ENCODE data around the gene LTB. TPM values are rescaled to one million over a fixed set of nuclear protein-coding genes. Genes with fewer than 3 reads are reported as not detected.
"Not testable (repeated sequence)": the region's sequence is repeated elsewhere in the genome, so short reads cannot be mapped to it uniquely, and the experiment has no call there.

The LTB gene
- total and polyA plus RNA-seq, 5 donors: 0.59 to 1.5 (median 0.61) TPM; not detected in 1

- peaks cover 18% of the 10 kb centered on the region for H3K4me1 ChIP-seq (ENCODE audit: control insufficient read depth, insufficient read depth, low read length)
- no peak overlapping the region for H3K4me3 ChIP-seq (ENCODE audit: low read length)
- WGBS: 51% methylated on average over 4 of the region's 4 CpGs
- intact Hi-C loops (cut with DNase I): no loop called here
- no peaks in the 10 kb centered on the region for H3K27me3 ChIP-seq (ENCODE audit: control insufficient read depth, insufficient read depth)
- no peak for ATAC-seq
- H3K9me3 ChIP-seq (ENCODE audit: control insufficient read depth, low read length): no peaks in the 10 kb centered on the region
- H3K27ac ChIP-seq (ENCODE audit: low read length): peak overlapping the region; percentile 50
- DNase-seq: no peak
Measured at GRCh38 chr6:31559606-31559957, 22.6 kb downstream of the LTB start.

- H3K27ac ChIP-seq (ENCODE audit: low read length): peak overlapping the region; percentile 55
- 72% methylated on average over 14 of the region's 14 CpGs for WGBS
- intact Hi-C loops (cut with DNase I): no loop called here
- no peaks in the 10 kb centered on the region for H3K27me3 ChIP-seq (ENCODE audit: control insufficient read depth, insufficient read depth)
- H3K4me1 ChIP-seq (ENCODE audit: control insufficient read depth, insufficient read depth, low read length): peaks cover 18% of the 10 kb centered on the region
- peak; percentile 22 to 40 for ATAC-seq
- peak in 2 of 3 donors; percentile 64 to 72 for DNase-seq
- H3K9me3 ChIP-seq (ENCODE audit: control insufficient read depth, low read length): no peaks in the 10 kb centered on the region
- no peak overlapping the region for H3K4me3 ChIP-seq (ENCODE audit: low read length)
Measured at GRCh38 chr6:31558631-31559500, 23.4 kb downstream of the LTB start.

- Histone ChIP-seq H3K27ac (ENCODE audit: low read length) (peak overlapping the region; percentile 55), H3K4me1 (ENCODE audit: control insufficient read depth, insufficient read depth, low read length) (peaks cover 18% of the 10 kb centered on the region), H3K27me3 (ENCODE audit: control insufficient read depth, insufficient read depth) (no peaks in the 10 kb centered on the region), H3K9me3 (ENCODE audit: control insufficient read depth, low read length) (no peaks in the 10 kb centered on the region), H3K4me3 (ENCODE audit: low read length) (no peak overlapping the region)
- WGBS: 78% methylated on average over 8 of the region's 8 CpGs
- intact Hi-C loops (cut with DNase I): no loop called here
- no peak for DNase-seq
- peak in 1 of 2 donors; percentile 19 for ATAC-seq
Measured at GRCh38 chr6:31558318-31558625, 24.0 kb downstream of the LTB start.

- Histone ChIP-seq H3K4me1 (ENCODE audit: control insufficient read depth, insufficient read depth, low read length) (peaks cover 18% of the 10 kb centered on the region), H3K4me3 (ENCODE audit: low read length) (no peak overlapping the region), H3K27ac (ENCODE audit: low read length) (peak overlapping the region; percentile 55), H3K27me3 (ENCODE audit: control insufficient read depth, insufficient read depth) (no peaks in the 10 kb centered on the region), H3K9me3 (ENCODE audit: control insufficient read depth, low read length) (no peaks in the 10 kb centered on the region)
- DNase-seq: peak in 2 of 3 donors; percentile 59 to 65
- 62% methylated on average over 24 of the region's 24 CpGs for WGBS
- no peak for ATAC-seq
- intact Hi-C loops (cut with DNase I): no loop called here
Measured at GRCh38 chr6:31557443-31558317, 24.5 kb downstream of the LTB start.

GRCh38 chr6:31556307-31556706, 25.9 kb downstream of the LTB start:
- WGBS: 61% methylated on average over 3 of the region's 3 CpGs
- peaks cover 18% of the 10 kb centered on the region for H3K4me1 ChIP-seq (ENCODE audit: control insufficient read depth, insufficient read depth, low read length)
- ATAC-seq (no peak), DNase-seq (no peak)
- intact Hi-C loops (cut with DNase I): no loop called here
- no peak overlapping the region for H3K27ac ChIP-seq (ENCODE audit: low read length)
- H3K4me3 ChIP-seq (ENCODE audit: low read length): no peak overlapping the region
- H3K9me3 ChIP-seq (ENCODE audit: control insufficient read depth, low read length): no peaks in the 10 kb centered on the region
- no peaks in the 10 kb centered on the region for H3K27me3 ChIP-seq (ENCODE audit: control insufficient read depth, insufficient read depth)

DNA sequence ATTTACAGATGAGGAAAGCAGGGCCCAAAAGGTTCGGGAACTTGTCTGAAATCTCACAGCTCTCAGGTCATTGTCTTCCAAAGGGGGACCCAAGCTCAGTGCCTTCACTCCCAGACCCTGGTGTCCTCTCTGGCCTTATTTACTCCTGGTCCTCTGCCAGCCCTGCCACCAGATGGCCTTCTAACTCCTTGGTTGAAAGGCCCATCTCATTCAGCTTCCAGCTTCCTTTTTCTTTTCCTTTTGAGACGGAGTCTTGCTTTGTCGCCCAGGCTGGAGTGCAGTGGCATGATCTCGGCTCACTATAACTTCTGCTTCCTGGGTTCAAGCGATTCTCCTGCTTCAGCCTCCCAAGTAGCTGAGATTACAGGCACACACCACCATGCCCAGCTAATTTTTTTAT, 30.9 kb downstream of the LTB start:
- DNase-seq: peak in 2 of 3 donors; percentile 72 to 79
- WGBS: 57% methylated on average over 5 of the region's 5 CpGs
- not testable (repeated sequence) for ATAC-seq; H3K4me3 ChIP-seq (ENCODE audit: low read length); H3K9me3 ChIP-seq (ENCODE audit: control insufficient read depth, low read length); H3K4me1 ChIP-seq (ENCODE audit: control insufficient read depth, insufficient read depth, low read length); H3K27me3 ChIP-seq (ENCODE audit: control insufficient read depth, insufficient read depth); H3K27ac ChIP-seq (ENCODE audit: low read length)
- intact Hi-C loops (cut with DNase I): loop anchor here in 1 of 4 donors (5.0 kb wide), 1 partner anchor 36 kb away; the partner anchor contains the start of gene LST1

GRCh38 chr6:31548544-31548873, 33.7 kb downstream of the LTB start:
- intact Hi-C loops (cut with DNase I): loop anchor here (5.0 kb wide), 3 partner anchors 34 to 114 kb away; partner anchors contain the start of genes LTB (in 2 of the 4), C6orf47 (in 1 of the 4) and GPANK1 (in 1 of the 4)
- Histone ChIP-seq H3K4me3 (ENCODE audit: low read length) (no peak overlapping the region), H3K4me1 (ENCODE audit: control insufficient read depth, insufficient read depth, low read length) (peaks cover 4% of the 10 kb centered on the region), H3K27ac (ENCODE audit: low read length) (no peak overlapping the region), H3K9me3 (ENCODE audit: control insufficient read depth, low read length) (no peaks in the 10 kb centered on the region), H3K27me3 (ENCODE audit: control insufficient read depth, insufficient read depth) (no peaks in the 10 kb centered on the region)
- DNase-seq: no peak
- 92% methylated on average over 2 of the region's 2 CpGs for WGBS
- no peak for ATAC-seq

GRCh38 chr6:31547727-31548543, 34.3 kb downstream of the LTB start:
- DNase-seq (peak in 2 of 3 donors; percentile 71 to 72), ATAC-seq (peak in 1 of 2 donors; percentile 3)
- no peaks in the 10 kb centered on the region for H3K9me3 ChIP-seq (ENCODE audit: control insufficient read depth, low read length)
- peaks cover 4% of the 10 kb centered on the region for H3K4me1 ChIP-seq (ENCODE audit: control insufficient read depth, insufficient read depth, low read length)
- H3K4me3 ChIP-seq (ENCODE audit: low read length): peak overlapping the region; percentile 56
- H3K27ac ChIP-seq (ENCODE audit: low read length): peak overlapping the region; percentile 82
- intact Hi-C loops (cut with DNase I): loop anchor here (2.0 to 5.0 kb wide), 4 partner anchors 34 to 114 kb away; partner anchors contain the start of genes LTB (in 2 of the 4), C6orf47 (in 1 of the 4) and GPANK1 (in 1 of the 4)
- H3K27me3 ChIP-seq (ENCODE audit: control insufficient read depth, insufficient read depth): no peaks in the 10 kb centered on the region
- 77% methylated on average over 24 of the region's 24 CpGs for WGBS

- peak; percentile 97 for ATAC-seq
- H3K27me3 ChIP-seq (ENCODE audit: control insufficient read depth, insufficient read depth): no peaks in the 10 kb centered on the region
- peak within 1 kb of the TSS; percentile 56 for H3K4me3 ChIP-seq (ENCODE audit: low read length)
- H3K9me3 ChIP-seq (ENCODE audit: control insufficient read depth, low read length): no peaks in the 10 kb centered on the region
- peak within 1 kb of the TSS; percentile 82 for H3K27ac ChIP-seq (ENCODE audit: low read length)
- peaks cover 4% of the 10 kb centered on the region for H3K4me1 ChIP-seq (ENCODE audit: control insufficient read depth, insufficient read depth, low read length)
- WGBS: under 1% methylated on average over 25 of the region's 25 CpGs
- intact Hi-C loops (cut with DNase I): loop anchor here (2.0 to 5.0 kb wide), 4 partner anchors 35 to 115 kb away; partner anchors contain the start of genes LTB (in 2 of the 4), C6orf47 (in 1 of the 4) and GPANK1 (in 1 of the 4)
- peak; percentile 96 to 98 (median 97) for DNase-seq
Measured at GRCh38 chr6:31546958-31547726, 35.1 kb downstream of the LTB start, which contains the start of gene NFKBIL1. NFKBIL1 (plus strand) TSS chr6:31547608; CDS start chr6:31547695, 87 bp downstream.

Data from right cardiac atrium (tissue), 5 donors.